ENCODE results near the gene GP1BB. TPM values are rescaled to one million over a fixed set of nuclear protein-coding genes. Genes with fewer than 3 reads are reported as not detected.
A peak's percentile ranks its signal among the peaks of the same experiment; 100 is the strongest.

GP1BB gene
- total and polyA plus RNA-seq, 10 of the 15 experiments (the other 5 are each of a cell fraction or from before 2014, with no cell fraction given), result 0.05 to 0.28 (median 0.28) TPM; not detected in 7

- 91% methylated on average over 8 of the region's 8 CpGs for WGBS (ENCODE audit: insufficient coverage, insufficient replicate concordance, low lambda C conversion rate, missing lambda C conversion rate)
- H3K79me2 ChIP-seq (ENCODE audit: control insufficient read depth, insufficient read depth, low read length), result no peaks in the 10 kb centered on the region
- ChIA-PET SMC1A (ENCODE audit: uncharacterized antibody, unreplicated experiment) (interaction anchor here (0.6 to 2.6 kb wide), 9 partner anchors 33 to 223 kb away, joined by 3 to 28 read pairs (median 4); no protein-coding TSS in a partner anchor), POLR2A (interaction anchor here (0.6 kb wide), 1 partner anchor 342 kb away, joined by 3 read pairs; no protein-coding TSS in a partner anchor), CTCF (interaction anchor here (0.5 to 5.7 kb wide), 29 partner anchors 9 to 430 kb away, joined by 3 to 94 read pairs (median 4); partner anchors contain the start of genes COMT, TRMT2A and TXNRD2), RAD21 (ENCODE audit: unreplicated experiment) (interaction anchor here (0.6 to 3.2 kb wide), 17 partner anchors 15 to 225 kb away, joined by 3 to 70 read pairs (median 5); no protein-coding TSS in a partner anchor)
- H3K36me3 ChIP-seq (ENCODE audit: control insufficient read depth in 2 of 2, insufficient read depth in 2 of 2, low read length in 1 of 2), result no peaks in the 10 kb centered on the region
- ATAC-seq (peak; percentile 37), FAIRE-seq (no peak), DNase-seq (ENCODE audit: low read depth, low spot score) (no peak)
- H2AFZ ChIP-seq (ENCODE audit: control insufficient read depth, low read depth, low read length), result no peak overlapping the region; the same call in 1 of the 2 replicates
- H3K4me2 ChIP-seq (ENCODE audit: control insufficient read depth, insufficient read depth), result no peak overlapping the region
- no peak overlapping the region for H3K4me3 ChIP-seq
- H3K27ac ChIP-seq (ENCODE audit: control insufficient read depth, insufficient read depth), result no peak overlapping the region
- intact Hi-C loops (cut with micrococcal nuclease; ENCODE audit: unreplicated experiment) (loop anchor here (1.0 kb wide), 1 partner anchor 180 kb away; no protein-coding TSS in a partner anchor), in situ Hi-C loops (cut with MboI) (loop anchor here (5.0 kb wide), 1 partner anchor 187 kb away; no protein-coding TSS in a partner anchor)
- no peaks in the 10 kb centered on the region for H3K9me3 ChIP-seq (replicated peaks; ENCODE audit: control insufficient read depth, insufficient read depth, low read length)
- no peaks in the 10 kb centered on the region; the same call in 1 of the 2 replicates for H4K20me1 ChIP-seq (ENCODE audit: control insufficient read depth, insufficient read depth)
- H3K9ac ChIP-seq (ENCODE audit: control insufficient read depth, insufficient read depth, low read length), result no peak overlapping the region
- BruUV-seq (replicated peaks), result no TSS peak
- no peaks in the 10 kb centered on the region for H3K4me1 ChIP-seq (ENCODE audit: control insufficient read depth, insufficient read depth, low read length)
- H3K27me3 ChIP-seq (replicated peaks in 1 of 2; ENCODE audit: control insufficient read depth in 2 of 2, insufficient read depth in 2 of 2, low read length in 1 of 2), result no peaks in the 10 kb centered on the region
- TF ChIP-seq ZNF384 (IDR thresholded peaks at IDR 0.05; ENCODE audit: borderline replicate concordance, low read depth, low read length) (no peak), YY1 (IDR thresholded peaks at IDR 0.05; ENCODE audit: low read depth, low read length) (no peak), POU2F2 (IDR thresholded peaks at IDR 0.05; ENCODE audit: borderline replicate concordance, low read depth, low read length) (no peak), TBL1XR1 (IDR thresholded peaks at IDR 0.05; ENCODE audit: low read depth, low read length) (no peak), TCF3 (IDR thresholded peaks at IDR 0.05; ENCODE audit: borderline replicate concordance, insufficient read depth, low read depth, low read length) (no peak), ELK1 (IDR thresholded peaks at IDR 0.05; ENCODE audit: low read depth, low read length) (no peak), EP300 (IDR thresholded peaks at IDR 0.05; ENCODE audit: borderline replicate concordance in 1 of 2, control insufficient read depth in 1 of 2, low read depth in 2 of 2, low read length in 2 of 2) (no peak), HSF1 (IDR thresholded peaks at IDR 0.05; ENCODE audit: low read depth, low read length) (no peak), RBBP5 (conservative IDR thresholded peaks at IDR 0.05) (no peak), SIN3A (IDR thresholded peaks at IDR 0.05; ENCODE audit: low read depth, low read length) (no peak), NFIC (IDR thresholded peaks at IDR 0.05; ENCODE audit: low read depth, low read length) (no peak), MLLT1 (IDR thresholded peaks at IDR 0.05) (no peak), RFX5 (IDR thresholded peaks at IDR 0.05; ENCODE audit: low read depth, low read length) (no peak), ZSCAN29 (IDR thresholded peaks at IDR 0.05) (no peak), CEBPB (IDR thresholded peaks at IDR 0.05; ENCODE audit: borderline replicate concordance in 1 of 2, low read depth in 2 of 2, low read length in 2 of 2) (no peak)
Measured at GRCh38 chr22:19730198-19730597, 6.9 kb downstream of the GP1BB start.
